ENCODE measurements around the gene HIVEP3.

DNA sequence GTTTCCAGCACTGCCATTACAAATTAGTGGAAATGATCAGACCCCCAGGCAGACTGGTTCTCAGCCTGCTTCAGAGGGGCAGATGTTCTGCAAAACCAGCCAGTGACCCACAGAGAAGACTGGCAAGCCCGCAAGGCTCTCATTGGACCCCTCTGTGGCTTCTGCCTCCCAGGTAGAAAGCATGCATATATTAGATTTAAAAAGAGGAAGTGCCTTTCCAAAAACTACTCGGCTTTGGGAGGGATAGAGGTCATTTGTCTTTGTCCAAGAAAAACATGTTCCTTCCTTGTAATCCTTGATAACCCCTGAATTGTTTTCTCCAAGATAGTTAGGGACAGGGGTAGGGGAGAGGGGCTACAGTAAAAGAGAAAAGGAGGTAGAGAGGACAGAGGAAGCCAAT lies 11.8 kb downstream of the HIVEP3 start:
- TF ChIP-seq RCOR1 (IDR thresholded peaks at IDR 0.05; ENCODE audit: low read length) (no peak), GABPA (IDR thresholded peaks at IDR 0.05; ENCODE audit: low read depth) (no peak), NRF1 (IDR thresholded peaks at IDR 0.05; ENCODE audit: low read depth, low read length) (no peak), TEAD4 (IDR thresholded peaks at IDR 0.05; ENCODE audit: borderline replicate concordance, insufficient read depth) (no peak), FOXJ3 (CRISPR knock-in tag; IDR thresholded peaks at IDR 0.05) (no peak)
- TF ChIP-seq, protein P1, sequence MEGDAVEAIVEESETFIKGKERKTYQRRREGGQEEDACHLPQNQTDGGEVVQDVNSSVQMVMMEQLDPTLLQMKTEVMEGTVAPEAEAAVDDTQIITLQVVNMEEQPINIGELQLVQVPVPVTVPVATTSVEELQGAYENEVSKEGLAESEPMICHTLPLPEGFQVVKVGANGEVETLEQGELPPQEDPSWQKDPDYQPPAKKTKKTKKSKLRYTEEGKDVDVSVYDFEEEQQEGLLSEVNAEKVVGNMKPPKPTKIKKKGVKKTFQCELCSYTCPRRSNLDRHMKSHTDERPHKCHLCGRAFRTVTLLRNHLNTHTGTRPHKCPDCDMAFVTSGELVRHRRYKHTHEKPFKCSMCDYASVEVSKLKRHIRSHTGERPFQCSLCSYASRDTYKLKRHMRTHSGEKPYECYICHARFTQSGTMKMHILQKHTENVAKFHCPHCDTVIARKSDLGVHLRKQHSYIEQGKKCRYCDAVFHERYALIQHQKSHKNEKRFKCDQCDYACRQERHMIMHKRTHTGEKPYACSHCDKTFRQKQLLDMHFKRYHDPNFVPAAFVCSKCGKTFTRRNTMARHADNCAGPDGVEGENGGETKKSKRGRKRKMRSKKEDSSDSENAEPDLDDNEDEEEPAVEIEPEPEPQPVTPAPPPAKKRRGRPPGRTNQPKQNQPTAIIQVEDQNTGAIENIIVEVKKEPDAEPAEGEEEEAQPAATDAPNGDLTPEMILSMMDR (IDR thresholded peaks at IDR 0.05): no peak
- TF ChIP-seq, protein P2, sequence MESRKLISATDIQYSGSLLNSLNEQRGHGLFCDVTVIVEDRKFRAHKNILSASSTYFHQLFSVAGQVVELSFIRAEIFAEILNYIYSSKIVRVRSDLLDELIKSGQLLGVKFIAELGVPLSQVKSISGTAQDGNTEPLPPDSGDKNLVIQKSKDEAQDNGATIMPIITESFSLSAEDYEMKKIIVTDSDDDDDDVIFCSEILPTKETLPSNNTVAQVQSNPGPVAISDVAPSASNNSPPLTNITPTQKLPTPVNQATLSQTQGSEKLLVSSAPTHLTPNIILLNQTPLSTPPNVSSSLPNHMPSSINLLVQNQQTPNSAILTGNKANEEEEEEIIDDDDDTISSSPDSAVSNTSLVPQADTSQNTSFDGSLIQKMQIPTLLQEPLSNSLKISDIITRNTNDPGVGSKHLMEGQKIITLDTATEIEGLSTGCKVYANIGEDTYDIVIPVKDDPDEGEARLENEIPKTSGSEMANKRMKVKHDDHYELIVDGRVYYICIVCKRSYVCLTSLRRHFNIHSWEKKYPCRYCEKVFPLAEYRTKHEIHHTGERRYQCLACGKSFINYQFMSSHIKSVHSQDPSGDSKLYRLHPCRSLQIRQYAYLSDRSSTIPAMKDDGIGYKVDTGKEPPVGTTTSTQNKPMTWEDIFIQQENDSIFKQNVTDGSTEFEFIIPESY (IDR thresholded peaks at IDR 0.05; ENCODE audit: borderline replicate concordance, low read depth): no peak
